Aorta (tissue), 5 donors: ENCODE data around the gene PIP5K1B. TPM values are rescaled to one million over a fixed set of nuclear protein-coding genes. Genes with fewer than 3 reads are reported as not detected.

Source experiments
- ATAC-seq: fragments of 200-7000 bp; cut with Tn5 transposase; one replicate; pipeline ENCODE4 v1.9.1; 2022; ENCODE audit warnings: moderate library complexity; ENCODE audit not compliant: low FRiP score
- DNase-seq, 2 donors: peaks; one replicate each; pipeline ENCODE4 v3.0.0-alpha.2; 2020
- H3K27ac ChIP-seq, 2 donors: one replicate each; pipeline ENCODE4 v1.5.1; 2013; ENCODE audit warnings: low read length in 2 of 2, mild to moderate bottlenecking in 2 of 2, moderate library complexity in 2 of 2, control low read depth in 1 of 2, inconsistent platforms in 1 of 2, low read depth in 1 of 2
- H3K27me3 ChIP-seq, 2 donors: one replicate each; pipeline ENCODE4 v1.6.1; 2013; ENCODE audit warnings: control low read depth in 1 of 2, low read length in 1 of 2, mild to moderate bottlenecking in 1 of 2, moderate library complexity in 1 of 2; ENCODE audit not compliant: insufficient read depth in 2 of 2, control insufficient read depth in 1 of 2
- H3K36me3 ChIP-seq, 2 donors: one replicate each; pipeline ENCODE4 v1.6.1; 2013; ENCODE audit warnings: control low read depth in 1 of 2, low read length in 1 of 2, mild to moderate bottlenecking in 1 of 2; ENCODE audit not compliant: insufficient read depth in 2 of 2, control insufficient read depth in 1 of 2
- H3K4me1 ChIP-seq, 2 donors: one replicate each; pipeline ENCODE4 v1.6.1; 2013; ENCODE audit warnings: low read length in 2 of 2, control low read depth in 1 of 2, mild to moderate bottlenecking in 1 of 2, moderate library complexity in 1 of 2; ENCODE audit not compliant: insufficient read depth in 2 of 2, control insufficient read depth in 1 of 2
- H3K4me3 ChIP-seq, 2 donors: one replicate each; pipeline ENCODE4 v1.5.1; 2013; ENCODE audit warnings: low read length in 2 of 2, control low read depth in 1 of 2, mild to moderate bottlenecking in 1 of 2
- H3K9me3 ChIP-seq: one replicate; pipeline ENCODE4 v1.6.1; 2013; ENCODE audit warnings: mild to moderate bottlenecking, low read length; ENCODE audit not compliant: control insufficient read depth
- WGBS, 2 donors: extraction: QIAGEN DNeasy Blood & Tissue Kit; methylation state at CpG; one replicate each; pipeline ENCODE4 v1.1.7; 2013; 5-methylcytosine and 5-hydroxymethylcytosine counted together
- intact Hi-C, 2 donors: fragments of 100-400 bp; cut with DNase I; formaldehyde crosslinking; loops; one replicate each; pipeline versions ENCODE4 v1.14.2 to v1.15.0; 2022
- polyA plus RNA-seq, 2 donors: library from polyadenylated mRNA; stranded (reverse); fragments of 200-250 nt; gene quantifications; one replicate each; pipeline ENCODE4 v1.2.3, GENCODE V29; 2013
- total RNA-seq, 2 donors: library from RNA; stranded (reverse); fragmentation: NEBNext Ultra II Directional; extraction: Animal tissue kit (Norgen Biotek cat#: 25700); gene quantifications; one replicate each; pipeline ENCODE4 v1.2.1, GENCODE V29; 2021
- donor health status: healthy with polysubstance abuse.
- donor health status: Bipolar disorder and iron deficiency.
- donor health status: DM: no; HTN: no; CAD: no.
- donor health status: DM: no; HTN: no; CAD: no.
- donor health status: DM: yes; HTN: yes; CAD: no.

PIP5K1B gene
- total and polyA plus RNA-seq, 4 donors, result 0.82 to 14.5 (median 8.5) TPM

DNA sequence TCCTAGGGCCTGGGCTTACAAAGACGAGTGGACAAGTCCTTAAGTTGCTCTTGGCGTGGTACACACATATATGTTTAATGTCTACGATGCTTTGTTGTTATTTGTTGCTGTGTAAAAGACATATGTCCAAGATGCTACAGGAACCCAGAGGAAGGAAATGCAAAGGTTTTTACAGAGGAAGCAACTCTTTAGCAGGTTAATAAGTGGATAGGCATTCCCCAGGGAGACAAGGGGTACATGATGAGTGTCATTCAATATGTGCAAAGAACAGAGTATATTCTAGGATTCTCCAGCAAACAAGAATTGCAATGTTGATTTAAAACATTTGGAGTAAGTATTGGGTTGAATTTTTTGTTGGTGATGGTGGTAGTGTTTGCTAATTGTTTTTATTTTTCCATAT, 92.1 kb downstream of the PIP5K1B start:
- Histone ChIP-seq H3K36me3 (no peaks in the 10 kb centered on the region), H3K4me3 (no peak overlapping the region), H3K9me3 (no peaks in the 10 kb centered on the region), H3K27ac (no peak overlapping the region), H3K4me1 (peaks cover 0 to 2% of the 10 kb centered on the region in 2 donors), H3K27me3 (no peaks in the 10 kb centered on the region)
- no peak for ATAC-seq
- intact Hi-C loops, result no loop called here
- WGBS, 2 donors, result 91 to 93% methylated on average over 3 of the region's 3 CpGs
- no peak for DNase-seq

DNA sequence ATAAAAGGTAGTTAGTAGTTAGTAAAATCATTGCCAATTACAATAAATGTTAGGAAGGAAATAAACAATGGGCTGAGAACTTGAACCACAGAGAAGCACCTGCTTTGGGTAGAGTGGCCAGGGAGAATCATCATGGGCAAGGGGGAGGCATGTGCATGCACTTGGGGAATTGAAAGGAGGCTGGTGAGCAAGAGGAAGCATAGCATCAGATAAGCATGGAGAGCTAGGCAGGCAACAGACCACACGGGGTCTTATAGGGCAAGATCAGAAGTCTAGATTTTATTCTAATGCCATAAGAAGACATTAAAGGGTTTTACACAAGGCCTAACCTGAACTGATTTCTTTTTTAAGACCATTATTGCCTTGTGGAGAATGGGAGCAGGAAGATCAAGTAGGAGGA, 93.4 kb downstream of the PIP5K1B start:
- Histone ChIP-seq H3K4me1 (peaks cover 0 to 5% of the 10 kb centered on the region in 2 donors), H3K4me3 (no peak overlapping the region), H3K9me3 (no peaks in the 10 kb centered on the region), H3K27ac (no peak overlapping the region), H3K36me3 (no peaks in the 10 kb centered on the region), H3K27me3 (no peaks in the 10 kb centered on the region)
- ATAC-seq (no peak), DNase-seq (no peak)
- WGBS, 2 donors, result 83 to 88% methylated on average over 1 of the region's 1 CpG
- intact Hi-C loops, result no loop called here

DNA sequence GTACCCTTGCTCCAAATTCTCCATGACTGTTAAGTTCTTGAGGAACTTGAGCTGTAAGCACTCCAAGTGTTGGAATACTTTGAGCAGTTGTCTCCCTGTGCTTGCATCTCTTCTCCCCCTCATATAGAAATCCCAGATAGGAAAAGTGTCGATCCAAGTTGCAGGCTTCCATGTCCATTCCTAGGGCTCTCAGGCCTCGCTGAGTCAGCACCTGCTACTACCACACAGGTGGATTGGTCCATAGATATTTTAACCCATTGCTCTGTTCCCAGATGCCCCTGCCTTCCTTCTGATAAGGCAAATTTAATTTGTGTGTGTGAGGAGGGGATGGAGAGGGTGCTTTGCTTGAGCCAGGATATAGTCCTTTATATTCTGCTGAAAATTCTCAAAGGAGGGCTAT, 95.8 kb downstream of the PIP5K1B start:
- H3K27me3 ChIP-seq, result no peaks in the 10 kb centered on the region
- WGBS, 2 donors, result 89 to 96% methylated on average over 2 of the region's 2 CpGs
- H3K36me3 ChIP-seq, result no peaks in the 10 kb centered on the region
- no peak overlapping the region for H3K27ac ChIP-seq
- DNase-seq, result no peak
- H3K4me3 ChIP-seq, result no peak overlapping the region
- intact Hi-C loops, result no loop called here
- H3K9me3 ChIP-seq, result no peaks in the 10 kb centered on the region
- no peak for ATAC-seq
- peaks cover 5 to 7% of the 10 kb centered on the region in 2 donors for H3K4me1 ChIP-seq

DNA sequence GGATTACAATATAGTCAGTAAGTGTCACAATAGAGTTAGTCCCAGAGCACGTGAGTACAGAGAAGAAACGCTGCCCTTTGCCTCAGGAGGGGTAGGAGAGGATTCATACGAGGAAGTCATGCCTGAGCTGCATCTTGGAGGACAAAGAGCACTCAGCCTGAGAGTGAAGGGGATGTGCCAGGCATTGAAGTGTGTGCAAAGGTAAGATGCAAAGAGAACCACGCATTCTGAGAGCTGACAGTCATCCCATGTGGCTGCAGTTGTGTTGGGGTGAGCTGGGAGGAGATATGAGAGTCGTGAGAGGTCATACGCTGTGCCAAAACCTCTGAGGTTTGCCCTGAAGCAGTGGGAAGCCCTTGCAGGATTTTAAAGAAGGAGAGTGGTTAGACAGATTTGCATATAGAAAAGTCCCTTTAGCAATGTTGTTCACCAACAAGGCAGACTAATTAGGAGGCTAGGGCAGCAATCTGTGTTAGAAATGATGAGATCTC, 97.5 kb downstream of the PIP5K1B start:
- H3K27me3 ChIP-seq, result no peaks in the 10 kb centered on the region
- ATAC-seq, result no peak
- no peak overlapping the region for H3K4me3 ChIP-seq
- H3K9me3 ChIP-seq, result no peaks in the 10 kb centered on the region
- intact Hi-C loops, result no loop called here
- DNase-seq, result no peak
- no peaks in the 10 kb centered on the region for H3K36me3 ChIP-seq
- WGBS, 2 donors, result 76 to 78% methylated on average over 6 of the region's 6 CpGs
- H3K4me1 ChIP-seq, result peaks cover 5 to 7% of the 10 kb centered on the region in 2 donors
- H3K27ac ChIP-seq, result no peak overlapping the region

DNA sequence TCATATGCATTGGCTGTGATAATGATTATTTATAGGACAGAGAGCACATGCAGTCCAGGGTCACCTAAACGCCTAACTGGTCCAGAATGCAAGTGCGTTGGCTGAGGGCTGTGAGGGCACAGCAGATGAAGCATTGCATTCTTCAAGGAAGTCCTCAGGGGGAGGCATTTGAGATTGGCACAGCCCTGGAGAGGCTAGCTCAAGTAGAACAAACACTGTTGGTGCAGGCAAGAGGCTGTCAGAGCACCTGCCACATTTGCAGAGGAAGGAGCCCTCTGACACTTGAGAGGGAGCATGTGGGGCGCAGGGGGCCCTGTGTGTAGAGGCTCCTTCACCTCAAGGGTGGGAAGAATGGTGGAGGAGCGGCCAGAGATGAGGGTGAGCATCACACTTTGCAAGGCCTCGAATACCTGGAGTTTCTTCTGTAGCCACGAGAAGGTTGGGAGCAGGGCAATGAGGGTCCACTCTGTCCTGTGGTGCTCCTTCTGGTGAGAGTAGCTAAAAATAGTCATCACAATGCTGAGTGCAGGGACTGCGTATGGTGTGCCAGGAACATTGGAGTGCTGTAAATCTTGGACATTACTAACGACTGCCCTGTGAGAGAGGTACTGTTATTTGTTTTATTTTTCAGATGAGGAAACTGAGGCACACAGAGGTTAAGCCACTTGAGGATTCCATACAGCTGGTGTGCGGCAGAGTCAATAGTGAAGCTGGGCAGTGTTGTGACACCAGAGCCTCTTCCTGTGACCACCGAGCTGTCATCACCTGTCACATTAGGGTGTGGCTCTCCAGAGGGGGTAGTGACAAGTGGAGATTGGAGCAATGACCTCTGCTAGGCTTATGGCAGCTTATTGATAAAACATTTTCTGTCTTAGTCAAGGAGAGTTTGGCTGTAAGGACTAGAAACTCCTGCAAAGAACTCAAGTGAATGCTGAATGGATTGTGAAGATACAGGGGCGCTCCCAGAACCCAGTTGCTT, 100.2 kb downstream of the PIP5K1B start:
- no peak overlapping the region for H3K4me3 ChIP-seq
- peak overlapping the region in 1 of 2 donors; percentile 77 for H3K27ac ChIP-seq
- ATAC-seq (peak; percentile 60), DNase-seq (no peak)
- H3K9me3 ChIP-seq, result no peaks in the 10 kb centered on the region
- no peaks in the 10 kb centered on the region for H3K27me3 ChIP-seq
- peaks cover 5 to 7% of the 10 kb centered on the region in 2 donors for H3K4me1 ChIP-seq
- 47 to 53% methylated on average over 11 of the region's 11 CpGs for WGBS, 2 donors
- H3K36me3 ChIP-seq, result no peaks in the 10 kb centered on the region
- intact Hi-C loops, result no loop called here

DNA sequence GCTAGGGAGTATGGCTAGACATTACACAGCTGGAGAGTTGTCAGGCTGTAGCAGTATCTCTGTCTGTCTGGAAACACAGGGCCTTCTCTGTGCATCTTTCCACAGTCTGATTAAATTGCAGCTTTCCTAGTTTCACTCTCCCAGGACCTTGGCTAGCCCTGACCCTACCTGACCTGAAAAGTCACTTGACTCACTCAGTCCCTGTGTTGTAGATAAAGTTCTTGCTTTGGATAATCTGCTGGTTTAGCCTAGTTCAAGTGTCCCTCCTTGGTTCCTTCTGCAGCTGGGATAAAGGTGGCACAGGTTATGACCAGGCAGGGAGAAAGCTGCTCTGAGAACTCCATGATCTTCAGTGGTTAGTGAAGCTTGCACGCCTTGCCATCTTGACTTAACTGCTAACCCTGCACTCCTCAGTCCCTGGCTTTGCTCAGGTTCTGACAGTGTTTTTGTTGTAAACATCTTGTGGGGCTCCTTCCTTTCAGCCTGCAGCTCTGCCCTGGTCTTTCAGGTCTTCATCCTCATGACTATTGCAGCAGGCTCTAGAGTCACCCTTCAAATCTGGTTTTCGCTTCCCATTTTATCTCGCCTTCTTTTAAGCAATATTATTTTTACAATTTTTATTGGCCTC, 101.0 kb downstream of the PIP5K1B start:
- ATAC-seq, result peak; percentile 31
- no peak for DNase-seq
- WGBS, 2 donors, result 59 to 83% methylated on average over 3 of the region's 3 CpGs
- no peaks in the 10 kb centered on the region for H3K36me3 ChIP-seq
- H3K27ac ChIP-seq, result peak overlapping the region in 1 of 2 donors; percentile 77
- intact Hi-C loops, result no loop called here
- no peaks in the 10 kb centered on the region for H3K27me3 ChIP-seq
- no peak overlapping the region for H3K4me3 ChIP-seq
- H3K9me3 ChIP-seq, result no peaks in the 10 kb centered on the region
- peaks cover 5 to 7% of the 10 kb centered on the region in 2 donors for H3K4me1 ChIP-seq

DNA sequence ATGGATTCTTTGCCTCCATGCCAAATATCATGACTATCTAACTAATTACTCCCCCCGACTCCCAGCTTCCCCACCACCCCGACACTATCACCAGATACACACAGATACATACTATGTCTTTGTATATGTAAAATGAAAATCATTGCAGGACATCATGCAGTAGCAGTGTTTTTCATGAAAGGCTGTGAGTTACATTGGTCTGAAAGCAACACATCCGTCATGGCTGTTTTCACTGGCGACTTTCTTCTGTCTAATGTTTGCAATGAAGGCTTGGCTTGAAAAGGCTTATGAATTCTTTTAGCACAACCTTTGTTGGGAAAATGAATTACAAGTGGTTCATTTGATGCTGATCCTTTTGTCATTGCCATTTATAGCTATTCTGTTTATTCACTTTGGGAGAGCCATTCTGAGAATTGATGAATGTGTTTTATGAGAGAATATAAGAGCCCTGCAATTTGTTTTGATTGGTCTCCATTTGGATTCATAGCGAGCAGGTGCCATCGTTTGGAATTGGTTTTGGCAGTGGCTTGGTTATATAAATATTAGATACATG, 103.4 kb downstream of the PIP5K1B start:
- H3K9me3 ChIP-seq, result no peaks in the 10 kb centered on the region
- intact Hi-C loops, result no loop called here
- DNase-seq (no peak), ATAC-seq (no peak)
- no peak overlapping the region for H3K4me3 ChIP-seq
- peaks cover 0 to 11% of the 10 kb centered on the region in 2 donors for H3K4me1 ChIP-seq
- 13 to 20% methylated on average over 6 of the region's 6 CpGs for WGBS, 2 donors
- peak overlapping the region in 1 of 2 donors; percentile 80 for H3K27ac ChIP-seq
- no peaks in the 10 kb centered on the region for H3K27me3 ChIP-seq
- no peaks in the 10 kb centered on the region for H3K36me3 ChIP-seq

DNA sequence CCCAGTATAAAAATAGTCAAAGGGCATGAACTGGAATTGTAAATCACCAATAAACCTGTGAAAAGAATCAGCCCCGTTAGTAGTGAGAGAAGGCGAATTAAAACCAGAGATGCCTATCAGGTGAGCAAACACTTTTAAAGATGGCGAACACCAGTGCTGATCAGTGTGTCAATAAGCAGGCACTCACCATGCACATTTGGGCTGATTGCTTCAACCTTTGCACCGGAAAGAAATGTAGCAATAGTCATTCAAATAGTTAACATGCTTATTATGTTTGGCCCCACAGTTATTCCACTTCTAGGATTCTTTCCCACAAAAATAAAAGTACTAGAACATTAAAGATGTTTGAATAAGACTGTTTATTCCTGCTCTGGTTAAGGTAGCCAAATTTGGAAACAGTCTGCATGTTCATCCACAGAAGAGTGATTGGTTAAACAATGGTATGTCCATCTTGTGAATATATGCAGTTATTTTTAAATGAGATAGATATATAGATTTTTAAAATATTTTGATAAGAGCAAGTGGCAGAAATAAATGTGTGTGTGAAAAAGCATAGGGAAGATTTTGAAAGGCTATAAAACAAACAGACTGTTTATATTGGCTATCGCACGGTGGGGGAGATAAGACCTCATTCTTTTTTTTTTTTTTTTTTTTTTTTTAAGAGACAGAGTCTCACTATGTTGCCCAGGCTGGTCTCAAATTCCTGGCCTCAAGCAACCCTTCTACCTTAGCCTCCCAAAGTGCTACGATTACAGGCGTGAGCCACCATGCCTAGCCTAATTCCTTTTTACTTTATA, 112.2 kb downstream of the PIP5K1B start:
- Histone ChIP-seq H3K4me3 (no peak overlapping the region), H3K27ac (no peak overlapping the region), H3K36me3 (no peaks in the 10 kb centered on the region), H3K9me3 (no peaks in the 10 kb centered on the region), H3K4me1 (peaks cover 0 to 6% of the 10 kb centered on the region in 2 donors), H3K27me3 (no peaks in the 10 kb centered on the region)
- ATAC-seq, result peak; percentile 50
- no peak for DNase-seq
- intact Hi-C loops, result no loop called here
- WGBS, 2 donors, result 40 to 43% methylated on average over 8 of the region's 8 CpGs
